GM12892 (cell line): Measurements from ENCODE around the gene SIX5.
A peak's percentile ranks its signal among the peaks of the same experiment; 100 is the strongest.

Experiments
- DNase-seq: peaks from one replicate; pipeline ENCODE4 v3.0.0; 2011; ENCODE audit not compliant: insufficient read length
- FAIRE-seq: peaks from 2 replicates; lab custom pipeline; 2011; peaks lifted over from hg19 to GRCh38; lab: Jason Lieb, UNC
- POLR2A ChIP-seq: IDR thresholded peaks from 2 replicates; pipeline ENCODE4 v1.6.1; 2011; ENCODE audit warnings: low read depth, low read length, control low read depth
- POLR2AphosphoS5 ChIP-seq: IDR thresholded peaks from 2 replicates; pipeline ENCODE4 v1.6.1; 2011; ENCODE audit warnings: low read depth, low read length, control low read depth
- TAF1 ChIP-seq: IDR thresholded peaks from 2 replicates; pipeline ENCODE4 v1.6.1; 2011; ENCODE audit warnings: low read depth, mild to moderate bottlenecking, control low read depth, low read length, borderline replicate concordance

SIX5 gene

DNA sequence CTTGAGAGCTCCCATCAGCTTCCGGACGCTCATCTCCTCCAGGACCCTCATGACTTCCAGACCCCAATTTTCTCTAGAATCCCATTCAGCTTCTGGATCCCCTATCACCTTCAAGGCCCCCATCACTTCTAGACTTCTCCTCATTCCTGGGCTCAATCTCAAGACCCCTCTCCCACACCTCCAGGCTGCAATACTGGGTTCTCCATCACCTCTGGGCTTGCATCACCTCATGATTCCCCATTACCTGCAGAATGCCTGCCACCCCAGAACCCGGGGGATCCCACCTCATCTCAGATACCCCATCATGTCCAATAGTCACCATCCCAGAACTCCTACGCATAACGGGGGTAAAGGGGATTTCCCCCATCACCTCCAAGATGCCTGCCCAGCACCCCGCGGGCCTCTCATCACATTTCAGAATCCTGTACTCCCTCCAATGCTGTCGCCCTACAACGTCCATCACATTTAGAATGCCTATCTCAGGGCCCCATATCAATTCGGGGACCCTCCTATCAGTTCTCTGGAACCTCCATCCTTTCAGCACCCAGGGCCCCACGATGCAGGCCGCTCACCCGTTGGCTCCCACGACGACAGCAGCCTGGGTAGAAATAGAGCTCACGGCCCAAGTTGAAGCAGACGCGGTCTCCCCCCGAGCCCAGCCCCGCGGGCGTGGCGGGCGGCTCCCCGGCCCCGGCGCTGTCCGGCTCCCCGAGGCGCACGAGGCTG lies 22.9 kb upstream of the SIX5 start:
- DNase-seq = no peak
- no peak for TF ChIP-seq POLR2AphosphoS5
- no peak for TF ChIP-seq POLR2A
- no peak for TF ChIP-seq TAF1
- peak; percentile 21 for FAIRE-seq

DNA sequence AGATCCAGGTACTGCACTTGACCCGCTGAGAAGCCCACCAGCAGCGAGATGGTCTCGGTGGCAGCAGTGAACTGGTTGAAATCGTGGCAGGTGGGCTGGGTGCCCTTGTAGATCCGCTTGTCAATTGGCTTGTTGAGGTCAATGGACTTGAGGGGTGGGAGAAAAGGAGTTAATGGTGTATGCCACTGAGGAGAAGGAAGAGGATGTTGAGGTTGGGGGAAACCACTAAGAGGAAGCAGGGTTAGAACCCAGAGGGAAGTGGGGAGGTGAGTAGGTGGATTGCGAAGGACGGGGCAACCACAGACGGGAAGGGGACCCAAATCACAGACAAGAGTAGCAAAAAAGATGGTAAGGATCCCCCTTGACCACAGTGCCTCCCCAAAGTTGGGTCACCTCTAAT lies 21.9 kb upstream of the SIX5 start:
- FAIRE-seq = peak; percentile 91
- DNase-seq = no peak
- TF ChIP-seq POLR2AphosphoS5 (no peak), POLR2A (no peak), TAF1 (no peak)

DNA sequence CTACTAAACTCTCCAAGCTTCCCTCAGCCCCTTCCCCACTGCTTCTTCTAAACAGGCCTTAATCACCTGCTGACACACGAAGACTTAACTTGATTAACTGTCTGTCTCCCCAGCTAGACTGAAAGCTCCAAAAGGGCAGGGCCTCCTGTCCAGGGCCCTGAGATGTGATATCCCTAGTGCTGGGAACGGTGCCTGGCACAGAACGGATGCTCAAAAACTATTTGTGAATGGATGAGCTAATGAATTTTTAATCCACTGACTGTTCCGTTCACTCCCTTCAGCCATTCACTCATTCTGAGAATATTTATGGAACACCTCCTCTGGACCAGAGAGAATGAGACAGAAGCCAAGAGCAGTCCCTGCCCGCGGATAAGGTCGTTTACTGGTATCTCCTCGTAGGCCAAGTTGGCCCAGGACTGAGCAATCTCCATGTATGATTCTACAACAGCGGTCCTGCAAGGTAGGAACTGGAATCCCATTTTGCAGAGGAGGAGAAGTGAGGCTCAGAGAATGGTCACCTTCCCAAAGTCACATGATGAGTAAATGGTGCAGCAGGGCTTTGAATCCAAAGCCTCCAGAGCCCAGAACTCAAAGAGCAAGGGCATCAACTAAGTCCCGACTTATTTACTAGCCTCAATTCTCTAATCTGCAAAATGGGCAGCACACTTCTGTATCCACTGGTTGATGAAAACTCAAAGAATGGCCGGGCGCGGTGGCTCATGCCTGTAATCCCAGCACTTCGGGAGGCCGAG lies 20.2 kb upstream of the SIX5 start:
- FAIRE-seq (no peak), DNase-seq (no peak)
- no peak for TF ChIP-seq TAF1
- TF ChIP-seq POLR2AphosphoS5 = no peak
- no peak for TF ChIP-seq POLR2A

- DNase-seq = no peak
- no peak for FAIRE-seq
Measured at GRCh38 chr19:45786533-45786894, 17.5 kb upstream of the SIX5 start.

DNA sequence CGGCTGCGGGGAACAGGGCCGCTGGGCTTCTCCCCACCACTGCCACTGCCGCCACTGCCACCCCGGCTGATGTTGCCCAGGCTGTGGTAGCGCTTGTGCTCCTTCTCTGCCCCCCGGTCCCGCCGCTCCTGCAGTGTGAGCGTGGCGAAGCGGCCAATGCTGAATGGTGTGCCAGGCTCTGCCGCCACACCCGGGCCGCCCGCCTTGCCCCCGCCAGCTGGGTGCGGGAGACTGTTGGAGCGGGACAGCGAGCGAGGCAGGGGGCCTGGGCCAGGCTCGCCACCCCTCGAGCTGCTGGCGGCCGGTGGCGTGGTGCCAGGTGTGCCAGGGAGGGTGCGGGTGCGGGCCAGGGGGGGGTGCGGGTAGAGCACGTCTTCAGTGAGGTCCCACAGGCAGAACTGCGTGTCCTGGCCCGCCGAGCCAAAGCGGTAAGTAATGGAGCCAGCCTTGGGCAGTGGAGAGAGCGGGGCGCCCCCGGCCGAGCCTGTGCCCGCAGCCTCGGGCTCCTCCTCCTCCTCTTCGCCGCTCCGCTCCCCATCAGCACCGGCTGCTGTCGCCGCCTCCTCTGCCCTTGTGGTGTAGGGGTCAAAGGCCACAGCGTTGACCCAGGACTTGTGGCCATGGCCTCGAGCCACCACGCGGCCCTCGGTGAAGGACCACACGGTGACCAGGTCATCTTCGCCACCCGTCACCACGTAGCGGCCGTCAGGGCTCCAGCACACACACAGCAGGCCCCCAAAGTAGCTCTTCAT lies 16.9 kb upstream of the SIX5 start:
- TF ChIP-seq POLR2A = no peak; the same call in 1 of the 2 replicates
- no peak for DNase-seq
- no peak for FAIRE-seq

More at GRCh38 chr19:45786533-45786894, 17.5 kb upstream of the SIX5 start:
- TF ChIP-seq POLR2AphosphoS5 = no peak
- TF ChIP-seq TAF1 = no peak
- TF ChIP-seq POLR2A = no peak

- DNase-seq (no peak), FAIRE-seq (no peak)
- TF ChIP-seq POLR2A (no peak), POLR2AphosphoS5 (no peak), TAF1 (no peak)
Measured at GRCh38 chr19:45785097-45785496, 16.0 kb upstream of the SIX5 start.

DNA sequence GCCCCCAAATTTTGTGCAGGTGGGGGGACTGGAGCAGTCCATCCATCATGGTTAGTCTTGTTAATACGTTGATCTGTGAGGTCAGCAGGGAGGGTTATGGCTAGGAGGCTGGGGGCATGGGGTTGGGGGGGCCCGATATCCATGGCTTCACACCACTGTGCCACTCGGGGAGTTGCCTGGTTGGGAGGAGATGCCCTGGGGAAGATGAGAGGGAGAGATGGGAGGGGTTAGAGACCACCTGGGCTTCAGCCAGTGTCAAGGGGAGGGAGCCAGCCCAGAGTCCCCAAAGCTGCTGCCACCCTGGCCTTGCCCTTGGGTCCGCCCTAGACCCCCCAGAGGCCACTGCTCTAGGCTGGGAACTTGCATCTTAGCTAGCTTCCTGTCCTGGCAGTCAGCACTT lies 15.0 kb upstream of the SIX5 start:
- no peak for DNase-seq
- FAIRE-seq = no peak
- no peak for TF ChIP-seq POLR2AphosphoS5
- no peak for TF ChIP-seq POLR2A

- TF ChIP-seq POLR2AphosphoS5 (no peak), TAF1 (no peak), POLR2A (no peak)
- no peak for FAIRE-seq
- DNase-seq = no peak
Measured at GRCh38 chr19:45782820-45783785, 14.1 kb upstream of the SIX5 start.

DNA sequence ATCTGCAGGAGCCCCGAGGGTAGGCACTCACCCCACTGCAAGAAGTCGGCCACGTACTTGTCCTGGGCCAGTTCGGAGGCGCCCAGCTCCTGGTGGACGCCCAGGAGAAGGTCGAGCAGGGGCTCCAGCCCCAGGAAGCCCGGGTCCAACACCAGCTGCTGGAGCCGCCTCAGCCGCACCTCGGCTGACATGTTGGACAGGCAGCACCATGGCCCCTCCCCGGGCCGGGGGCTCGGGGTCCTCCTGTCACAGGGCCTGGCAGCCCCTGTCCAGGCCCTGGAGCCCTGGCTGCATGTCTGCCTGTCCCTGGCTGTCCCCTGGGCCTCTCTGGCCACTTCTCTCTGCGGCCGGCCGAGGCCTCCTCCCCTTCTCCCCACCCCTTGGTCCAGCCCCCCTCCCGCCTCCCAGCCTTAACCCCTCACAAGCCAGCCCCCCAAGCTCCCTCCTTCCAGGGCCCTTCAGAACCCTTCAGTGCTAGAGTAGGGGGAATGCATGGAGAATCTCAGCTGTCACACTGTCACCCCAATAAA lies 13.2 kb upstream of the SIX5 start, which contains the start of gene DMPK:
TSS of gene DMPK (minus strand) at position 329 of the 530 bp plus-strand sequence. CDS start at position 191, 138 bp downstream.
- DNase-seq (no peak), FAIRE-seq (no peak)
- TF ChIP-seq POLR2A (no peak; the same call in 1 of the 2 replicates), TAF1 (no peak)

DNA sequence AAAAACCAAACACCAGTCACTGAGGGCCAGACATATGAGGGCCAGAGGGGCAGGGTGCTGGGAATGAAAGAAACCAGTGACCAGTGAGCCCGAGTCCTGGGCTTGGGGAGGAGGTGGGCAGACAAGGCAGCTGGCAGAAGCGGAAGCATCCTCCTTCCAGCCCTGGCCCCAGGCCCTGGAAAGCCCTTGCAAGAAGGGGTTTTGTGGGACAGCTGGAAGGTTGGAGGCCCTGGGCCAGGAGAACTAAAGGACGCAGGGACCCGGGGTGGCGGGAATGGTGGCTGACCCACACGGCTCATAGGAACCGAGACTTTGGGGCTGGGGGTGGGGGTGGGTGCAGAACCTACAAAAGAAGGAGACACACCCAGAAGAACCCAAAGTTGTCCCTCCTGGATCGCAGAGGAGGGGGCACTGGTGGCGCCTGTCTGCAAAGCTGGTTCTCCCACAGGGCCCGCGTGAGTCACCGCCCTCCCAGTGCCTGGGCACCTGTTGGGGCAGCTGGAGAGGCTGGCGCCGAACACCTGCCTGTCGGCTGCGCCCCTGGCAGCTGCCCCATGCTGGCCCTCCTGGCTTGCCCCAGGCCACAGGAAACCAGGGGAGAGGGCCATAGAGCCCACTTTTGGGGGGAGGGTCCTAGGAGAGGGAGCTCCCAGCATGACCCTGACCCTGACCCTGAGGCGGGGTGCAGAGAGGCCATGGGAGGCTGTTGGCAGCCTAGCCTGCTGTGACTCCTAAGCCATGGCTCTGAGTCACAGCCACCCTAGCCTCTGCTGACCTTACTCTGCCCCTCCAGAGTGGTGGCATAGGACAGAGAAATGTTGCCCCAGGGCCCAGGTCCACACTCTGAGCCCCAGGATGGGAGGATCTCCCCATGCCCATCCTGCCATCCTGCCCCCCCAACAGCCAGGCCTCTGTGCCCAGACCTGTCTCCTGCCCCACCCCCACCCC lies 12.4 kb upstream of the SIX5 start:
- DNase-seq (no peak), FAIRE-seq (no peak)
- TF ChIP-seq POLR2AphosphoS5 (no peak), POLR2A (0 out of 2 replicates have a peak, but pooled peaks have one; percentile 9)
